NAMALWA (cell line): ENCODE measurements around the gene HUNK.
"Not testable (repeated sequence)": the region's sequence is repeated elsewhere in the genome, so short reads cannot be mapped to it uniquely, and the experiment has no call there.

Experiments
- DNase-seq: peaks from one replicate; pipeline ENCODE4 v3.0.0-alpha.2; 2015; ENCODE audit warnings: low spot score

The HUNK gene

GRCh38 chr21:31870472-31871193, 2.2 kb upstream of the HUNK start:
- no peak for DNase-seq

- DNase-seq, result not testable (repeated sequence)
These were observed 1.4 kb upstream of the HUNK start for GRCh38 chr21:31871371-31871770.

DNA sequence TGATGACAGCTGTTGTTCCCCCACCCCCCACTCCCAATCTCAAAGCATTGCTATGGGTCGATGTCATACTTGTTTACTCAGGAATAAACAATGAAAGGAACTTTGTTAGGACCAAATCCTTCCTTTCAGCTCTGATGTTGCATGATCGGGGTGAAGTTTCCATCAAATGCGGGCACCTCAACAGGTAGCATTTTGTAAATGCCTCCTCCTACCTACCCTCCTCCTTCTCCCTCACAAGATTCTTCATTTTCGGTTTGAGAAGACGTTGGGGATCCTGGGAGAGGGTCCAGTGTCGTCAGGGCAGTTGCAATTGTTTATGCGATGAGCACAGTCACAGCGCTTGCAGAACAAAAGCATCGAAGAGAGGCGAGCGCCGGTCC, 758 bp upstream of the HUNK start:
- DNase-seq, result no peak

- DNase-seq, result peak; percentile 33
These were observed 465 bp downstream of the HUNK start for GRCh38 chr21:31873275-31873695.

DNA sequence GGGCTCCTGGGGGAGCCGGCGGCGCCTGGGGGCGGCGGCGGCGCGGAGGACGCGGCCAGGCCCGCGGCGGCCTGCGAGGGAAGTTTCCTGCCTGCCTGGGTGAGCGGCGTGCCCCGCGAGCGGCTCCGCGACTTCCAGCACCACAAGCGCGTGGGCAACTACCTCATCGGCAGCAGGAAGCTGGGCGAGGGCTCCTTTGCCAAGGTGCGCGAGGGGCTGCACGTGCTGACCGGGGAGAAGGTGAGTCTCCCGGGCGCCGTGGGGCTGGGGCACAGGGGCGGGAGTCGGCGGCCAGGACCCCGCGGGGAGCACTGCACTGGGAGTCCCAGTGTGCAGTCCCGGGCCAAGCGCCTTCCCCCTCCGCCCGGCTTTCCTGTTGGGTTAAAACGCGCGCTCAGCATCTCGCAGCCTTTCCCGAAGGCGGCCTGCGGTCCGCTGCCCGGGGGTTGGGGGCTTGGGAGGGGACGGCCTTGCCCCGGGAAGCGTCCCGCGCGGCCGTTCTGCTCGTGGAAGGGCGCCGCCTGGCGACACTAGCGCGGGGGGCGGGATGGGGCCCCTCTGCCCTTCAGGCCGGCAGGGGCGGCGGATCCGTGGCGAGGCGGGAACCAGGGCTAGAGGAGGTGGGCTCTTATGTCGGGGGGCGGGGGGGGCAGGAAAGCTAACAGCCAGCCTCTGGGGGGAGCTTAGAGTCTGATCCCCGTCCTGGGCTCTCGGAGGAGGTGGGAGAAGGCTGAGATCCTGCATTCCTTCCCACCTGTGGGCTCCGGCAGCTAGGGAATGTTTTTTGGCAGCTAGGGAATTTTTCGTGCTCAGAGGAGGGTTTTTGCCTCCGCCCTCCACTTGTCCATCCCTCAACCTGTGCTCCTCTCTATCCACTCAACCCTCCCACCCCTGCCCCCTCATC, 1.1 kb downstream of the HUNK start:
- DNase-seq, result peak; percentile 52

DNA sequence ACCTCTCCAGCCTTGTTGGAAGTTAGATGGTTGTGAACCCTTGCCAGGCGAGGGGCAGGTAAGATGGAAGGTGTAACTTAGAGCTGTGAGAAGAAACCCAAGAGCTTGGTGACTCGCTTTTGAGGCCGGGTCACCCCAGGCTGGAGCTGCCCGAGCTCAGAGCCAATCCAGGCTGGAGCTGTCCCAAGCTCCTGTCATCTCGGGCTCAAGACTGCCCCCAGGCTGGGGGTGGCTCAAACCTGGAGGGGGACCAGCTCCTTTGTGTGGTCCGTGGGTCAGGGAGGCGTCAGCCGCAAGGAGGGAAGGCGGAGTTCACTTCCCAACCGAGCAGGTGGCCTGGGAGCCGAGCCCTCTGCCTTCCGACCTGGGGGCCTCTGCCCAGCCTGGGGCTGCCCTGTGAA, 2.0 kb downstream of the HUNK start:
- DNase-seq, result no peak

DNA sequence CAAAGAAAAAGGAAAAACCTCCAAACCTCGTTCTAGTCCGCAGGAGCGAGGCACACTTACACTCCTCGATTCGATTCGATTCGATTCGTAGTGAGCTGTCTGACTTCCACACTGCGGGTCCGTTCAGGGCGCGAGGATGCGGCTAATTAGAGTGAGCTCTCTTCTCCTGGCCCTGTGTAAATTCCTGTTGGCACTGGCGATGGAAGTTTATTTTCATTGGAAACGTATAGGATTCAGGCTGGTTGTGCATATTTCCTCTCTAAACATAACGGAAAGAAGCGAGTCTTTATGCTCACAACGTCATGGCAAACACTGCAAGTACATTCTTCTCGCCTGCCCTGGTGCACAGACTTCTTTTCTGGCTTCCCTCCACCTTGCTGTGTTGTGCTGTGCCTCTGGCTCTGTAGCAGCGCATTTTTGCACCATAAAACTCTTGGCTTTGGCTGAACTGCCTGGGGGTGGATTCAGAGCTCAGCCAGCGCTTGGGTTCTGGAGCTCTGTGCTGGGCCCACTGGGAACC, 2.7 kb downstream of the HUNK start:
- no peak for DNase-seq

DNA sequence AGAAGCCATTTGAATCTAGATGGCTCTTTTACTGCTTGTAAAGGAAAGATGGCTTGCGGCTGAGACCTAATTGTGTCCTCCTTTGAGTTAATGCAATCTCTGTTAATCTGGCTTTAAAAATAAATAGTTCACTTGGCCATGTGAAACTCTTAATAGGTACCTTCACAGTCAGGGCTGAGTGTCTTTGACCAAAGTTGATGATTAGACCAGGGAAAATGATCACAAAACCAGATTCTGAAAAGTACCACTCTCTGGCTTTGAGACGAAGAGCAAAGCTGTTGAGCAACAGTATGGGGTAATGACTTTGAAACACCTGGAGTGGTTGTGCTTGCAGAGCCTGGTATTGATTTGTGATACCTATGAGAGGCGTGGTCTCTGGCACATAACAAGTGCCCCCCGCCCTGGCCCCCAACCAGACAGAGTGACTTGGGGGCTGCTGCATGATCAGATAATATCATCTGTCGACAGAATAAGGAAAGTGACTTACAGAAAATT, 4.7 kb downstream of the HUNK start:
- no peak for DNase-seq

- no peak for DNase-seq
These were observed 6.0 kb downstream of the HUNK start for GRCh38 chr21:31878831-31879230.

DNA sequence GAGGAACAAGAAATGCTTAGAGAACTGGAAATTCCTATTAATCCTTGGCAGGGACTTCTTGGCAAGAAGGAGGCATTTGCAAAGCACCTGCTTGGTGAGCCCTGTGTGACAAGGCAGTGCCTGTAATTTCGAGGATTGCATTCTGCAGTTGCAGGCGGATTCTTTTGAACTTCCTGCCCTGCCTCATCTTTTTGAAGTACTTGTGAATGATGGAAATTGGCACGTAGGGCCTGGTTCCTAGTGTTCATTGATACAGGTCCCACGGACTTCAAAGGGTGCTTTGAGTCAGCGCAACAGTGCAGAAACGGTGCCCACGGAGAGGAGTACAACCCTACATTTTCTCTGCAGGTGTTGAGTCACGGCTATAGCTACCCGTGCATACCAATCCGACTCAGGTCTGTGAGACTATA, 6.4 kb downstream of the HUNK start:
- DNase-seq, result no peak

- no peak for DNase-seq
These were observed 7.1 kb downstream of the HUNK start for GRCh38 chr21:31879911-31880310.

- no peak for DNase-seq
These were observed 8.0 kb downstream of the HUNK start for GRCh38 chr21:31880816-31881215.

DNA sequence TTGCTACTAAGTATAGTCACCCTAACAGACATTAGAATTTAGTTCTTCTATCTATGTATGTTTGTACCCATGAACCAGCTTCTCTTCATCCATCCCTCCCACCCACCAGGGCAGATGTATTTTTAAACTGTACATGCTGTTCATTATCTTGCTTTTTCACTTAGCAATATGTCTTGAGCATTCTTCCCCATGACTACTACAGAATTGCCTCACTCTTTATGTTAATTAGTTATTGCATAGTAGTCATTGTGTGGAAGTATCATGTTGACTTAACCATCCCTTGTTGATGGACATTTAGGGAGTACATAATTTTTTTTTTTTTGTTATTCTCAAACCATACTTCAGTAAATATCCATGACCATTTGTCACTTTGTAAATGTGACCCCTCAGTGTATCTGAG, 9.9 kb downstream of the HUNK start:
- DNase-seq, result no peak

- no peak for DNase-seq
These were observed 12.3 kb downstream of the HUNK start for GRCh38 chr21:31885146-31885545.

DNA sequence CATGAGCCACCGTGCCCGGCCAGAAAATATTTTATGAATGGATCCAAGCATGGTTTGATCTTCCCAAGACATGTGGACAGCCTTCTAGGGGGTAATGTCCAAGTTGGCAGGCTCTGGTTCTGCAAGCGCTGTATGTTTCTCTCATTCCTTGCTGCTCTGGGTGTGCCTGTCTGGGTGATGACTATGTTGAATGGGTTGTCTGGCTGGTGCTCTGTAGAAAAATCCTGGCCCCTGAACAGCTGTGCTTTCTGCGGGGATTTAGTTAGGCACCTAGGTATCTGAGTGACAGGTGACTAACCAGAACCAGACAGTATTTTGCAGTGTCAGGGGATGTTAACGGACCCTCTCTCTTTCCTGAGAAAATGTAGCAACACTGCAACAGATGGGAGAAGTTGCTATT, 14.1 kb downstream of the HUNK start:
- no peak for DNase-seq

DNA sequence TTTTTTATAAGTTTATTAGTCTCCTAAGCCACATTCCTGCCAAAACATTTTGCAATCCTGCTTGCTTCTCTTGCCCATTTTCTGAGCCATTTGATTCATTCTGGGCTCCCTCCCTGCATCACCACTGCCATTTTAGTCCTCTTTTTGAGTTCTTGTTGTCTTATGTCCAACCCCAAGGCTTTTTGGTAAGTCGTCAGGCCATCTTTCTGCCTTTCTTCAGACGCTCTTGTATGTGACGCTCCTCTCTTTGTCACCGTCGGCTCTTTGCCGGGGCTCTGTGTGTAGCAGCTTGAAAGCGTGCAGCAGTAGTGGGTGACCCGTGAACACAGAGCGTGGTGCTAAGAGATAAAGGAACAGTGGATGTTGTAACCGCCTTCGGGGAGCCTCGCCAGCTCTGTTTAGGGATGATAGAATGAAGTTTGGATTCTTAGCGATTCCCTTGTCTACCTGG, 14.6 kb downstream of the HUNK start:
- no peak for DNase-seq

GRCh38 chr21:31888936-31889371, 16.1 kb downstream of the HUNK start:
- no peak for DNase-seq

DNA sequence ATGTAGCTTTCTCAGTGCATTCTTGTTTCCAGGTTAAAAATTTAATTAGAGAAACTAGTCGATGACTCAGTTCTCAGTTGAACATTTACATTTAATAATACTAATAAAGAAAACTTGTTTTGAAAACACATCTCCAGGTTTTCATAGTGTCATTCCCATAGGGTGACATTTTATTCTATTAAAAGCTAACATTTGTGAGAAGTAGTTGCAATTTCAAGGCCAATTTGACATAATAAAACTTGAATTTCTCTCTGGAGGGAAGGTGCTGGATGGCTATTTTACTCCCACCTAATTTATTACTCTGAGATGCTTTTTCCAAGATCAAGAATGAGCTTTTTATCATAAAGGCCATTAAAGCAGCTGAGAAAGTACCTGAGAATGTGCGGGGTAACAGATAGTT, 16.6 kb downstream of the HUNK start:
- DNase-seq, result no peak

DNA sequence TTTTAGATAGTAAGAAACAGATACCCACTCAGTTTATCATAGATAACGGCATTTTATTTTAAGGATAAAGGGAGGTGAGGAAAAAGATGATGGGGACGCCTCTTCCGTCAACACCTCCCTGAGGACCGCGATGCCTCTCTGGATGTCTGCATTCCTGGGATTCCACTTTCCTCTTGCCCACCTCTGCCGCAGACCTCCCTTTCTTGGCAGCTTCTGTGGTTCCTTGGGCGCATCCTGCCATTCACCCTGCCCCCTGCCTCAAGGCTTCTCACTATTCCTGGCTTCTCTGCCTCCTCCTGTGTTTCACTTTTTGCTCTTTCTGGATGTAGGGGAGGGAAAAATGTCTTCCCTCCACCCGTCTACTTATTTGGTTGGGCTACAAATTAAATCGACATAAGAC, 19.9 kb downstream of the HUNK start:
- DNase-seq, result no peak

DNA sequence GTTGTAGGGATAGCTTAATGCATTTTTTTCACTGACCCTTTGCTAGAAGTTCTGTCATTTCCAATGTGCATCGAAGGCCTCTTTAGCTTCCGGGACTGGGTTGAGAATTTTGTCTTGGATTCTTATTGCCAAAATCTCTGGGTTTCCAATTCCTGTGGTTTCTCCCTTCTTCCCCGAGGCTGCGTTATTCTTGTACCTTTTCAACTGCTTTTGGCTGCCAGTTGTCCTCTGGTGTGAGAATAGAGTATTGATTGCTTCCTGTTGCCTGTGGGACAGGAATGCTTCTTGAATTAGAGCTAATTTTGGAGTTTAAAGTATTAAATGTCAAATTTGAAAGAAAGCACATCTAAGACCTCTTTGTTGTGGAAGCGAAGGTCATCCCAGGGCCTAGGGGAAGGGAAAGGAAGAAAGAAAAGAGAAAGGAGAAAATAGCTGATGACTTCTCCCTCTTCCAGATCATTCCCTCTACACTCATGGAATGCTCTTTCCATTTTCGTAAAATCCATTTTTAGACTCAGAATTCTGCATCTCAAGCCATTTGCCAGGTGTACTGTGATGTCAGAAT, 21.1 kb downstream of the HUNK start:
- DNase-seq, result no peak

- DNase-seq, result no peak
These were observed 21.6 kb downstream of the HUNK start for GRCh38 chr21:31894457-31894856.

DNA sequence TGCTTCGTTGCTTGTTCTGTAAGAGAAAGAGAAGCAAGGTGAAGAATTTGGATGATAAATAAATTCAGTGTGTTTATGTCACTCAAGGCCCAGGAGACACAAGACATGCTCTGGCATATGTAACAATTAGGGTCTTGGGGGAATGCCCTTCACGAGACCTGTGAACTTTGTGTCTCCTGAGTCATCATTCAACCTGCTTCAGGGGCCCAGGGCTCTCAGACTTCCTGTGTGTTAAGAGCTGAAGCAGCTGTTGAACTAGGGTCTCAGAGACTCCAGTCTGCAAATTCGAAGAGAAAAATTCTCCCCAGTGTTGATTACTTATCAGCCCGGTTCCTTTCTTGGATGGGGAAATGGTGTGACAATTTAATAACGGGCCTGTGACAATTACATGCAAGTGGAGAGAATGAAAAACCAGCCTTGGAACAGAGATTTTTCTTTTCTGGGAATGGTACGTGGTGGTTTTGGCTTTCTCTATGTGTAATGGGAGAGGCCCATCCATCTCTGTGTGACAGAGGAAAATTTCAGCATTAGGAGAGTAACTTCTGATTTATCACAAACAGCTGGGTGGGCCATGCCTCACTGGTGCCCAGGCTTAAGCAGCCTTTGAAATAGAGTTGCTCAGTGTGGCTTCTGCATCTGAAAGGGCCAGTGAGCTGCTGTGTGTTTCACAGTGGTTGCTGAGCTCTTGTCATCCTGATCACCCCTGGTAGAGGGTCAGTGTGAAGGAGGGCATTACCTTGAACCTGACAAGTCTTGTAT, 22.4 kb downstream of the HUNK start:
- no peak for DNase-seq
